Vagina (tissue), 2 donors: ENCODE results near the gene URM1. TPM values are rescaled to one million over a fixed set of nuclear protein-coding genes. Genes with fewer than 3 reads are reported as not detected.
A peak's percentile ranks its signal among the peaks of the same experiment; 100 is the strongest.

Source experiments
- DNase-seq, 2 donors: peaks; one replicate each; pipeline ENCODE4 v3.0.0-alpha.2; 2017; ENCODE audit errors: extremely low spot score in 2 of 2
- H3K27ac ChIP-seq: fragments of 200-600 bp; sonication (generic); one replicate; pipeline ENCODE4 v1.5.1; 2019
- H3K27me3 ChIP-seq: fragments of 200-600 bp; sonication (generic); one replicate; pipeline ENCODE4 v1.5.1; 2019
- H3K36me3 ChIP-seq, 2 donors: fragments of 200-600 bp; sonication (generic); one replicate each; pipeline ENCODE4 v1.5.1; 2017 to 2019
- H3K4me1 ChIP-seq: fragments of 200-600 bp; sonication (generic); one replicate; pipeline ENCODE4 v1.5.1; 2019
- H3K4me3 ChIP-seq, 2 donors: fragments of 200-600 bp; sonication (generic); 1 replicate in 1 of 2; 2 replicates in 1 of 2; pipeline ENCODE4 v1.5.1; 2016 to 2019
- H3K9me3 ChIP-seq: fragments of 200-600 bp; sonication (generic); one replicate; pipeline ENCODE4 v1.5.1; 2019
- POLR2A ChIP-seq, 2 donors: fragments of 450-650 bp; IDR thresholded peaks; one replicate each; pipeline ENCODE4 v1.6.1; 2017; ENCODE audit warnings: antibody characterized with exemption in 2 of 2, mild to moderate bottlenecking in 2 of 2, moderate library complexity in 2 of 2
- POLR2AphosphoS5 ChIP-seq, 2 donors: sonication (generic); formaldehyde crosslinking; IDR thresholded peaks; one replicate each; pipeline ENCODE4 v1.9.0; 2017; ENCODE audit warnings: antibody characterized with exemption in 2 of 2, mild to moderate bottlenecking in 2 of 2, low read depth in 1 of 2; ENCODE audit not compliant: insufficient read depth in 1 of 2
- intact Hi-C: fragments of 100-400 bp; cut with DNase I; formaldehyde crosslinking; loops from one replicate; pipeline ENCODE4 v1.15.1; 2023
- total RNA-seq: library from RNA; depleted of rRNA; stranded (reverse); fragments of >200 nt; gene quantifications from one replicate; pipeline ENCODE4 v1.2.3, GENCODE V29; 2016
- TF ChIP-seq, protein P1 (sequence below), 3 experiments: fragments of 450-650 bp in 2 of 3; fragments of 200-600 bp in 1 of 3; sonication (generic) in 1 of 3; IDR thresholded peaks; one replicate each; pipeline ENCODE4 v1.5.1; 2017 to 2019; ENCODE audit warnings: antibody characterized with exemption in 3 of 3, mild to moderate bottlenecking in 2 of 3, moderate library complexity in 2 of 3

Gene URM1
- total RNA-seq, 1 donor from 2014 or later = 15.2 TPM

DNA sequence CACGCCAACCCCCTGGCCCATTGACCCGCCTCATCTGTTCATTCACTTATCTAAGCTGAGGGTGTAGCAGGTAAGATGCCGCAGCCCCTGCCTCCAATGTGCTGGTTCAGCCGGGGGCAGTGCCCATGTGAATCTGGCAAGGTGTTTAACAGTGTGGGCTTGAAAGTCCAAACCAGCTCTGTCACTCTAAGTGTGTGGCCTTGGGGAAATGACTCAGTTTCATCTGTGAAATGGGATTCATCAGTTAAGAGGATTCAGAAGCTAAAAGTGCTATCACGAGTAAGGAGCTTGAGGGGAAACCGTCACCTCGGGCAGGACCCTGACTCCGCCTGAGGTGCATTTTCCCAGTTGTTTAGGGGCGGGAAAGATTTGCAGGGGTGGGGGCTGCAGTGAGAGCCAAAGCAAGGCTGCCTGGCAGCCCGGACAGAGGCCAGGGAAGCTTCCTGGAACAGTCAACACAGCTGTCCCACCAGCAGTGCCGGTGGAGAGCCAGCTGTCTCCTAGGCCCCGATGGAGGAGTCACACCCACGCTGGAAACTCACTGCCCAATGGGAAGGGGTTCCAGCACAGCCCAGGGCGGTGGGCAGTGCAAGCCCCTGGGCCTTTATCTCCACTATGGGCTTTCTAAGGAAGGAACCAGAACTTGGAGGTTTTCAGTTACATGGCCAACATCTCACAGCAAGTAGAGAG lies 9.7 kb upstream of the URM1 start:
- DNase-seq = no peak
- Histone ChIP-seq H3K9me3 (no peaks in the 10 kb centered on the region), H3K27ac (peak overlapping the region; percentile 75), H3K4me3 (peak overlapping the region; percentile 36 to 41), H3K27me3 (no peaks in the 10 kb centered on the region), H3K36me3 (peaks cover 0 to 7% of the 10 kb centered on the region in 2 donors), H3K4me1 (peaks cover 33% of the 10 kb centered on the region)
- intact Hi-C loops = loop anchor here (10.0 kb wide), 1 partner anchor 53 kb away; no protein-coding TSS in a partner anchor
- TF ChIP-seq, protein P1, sequence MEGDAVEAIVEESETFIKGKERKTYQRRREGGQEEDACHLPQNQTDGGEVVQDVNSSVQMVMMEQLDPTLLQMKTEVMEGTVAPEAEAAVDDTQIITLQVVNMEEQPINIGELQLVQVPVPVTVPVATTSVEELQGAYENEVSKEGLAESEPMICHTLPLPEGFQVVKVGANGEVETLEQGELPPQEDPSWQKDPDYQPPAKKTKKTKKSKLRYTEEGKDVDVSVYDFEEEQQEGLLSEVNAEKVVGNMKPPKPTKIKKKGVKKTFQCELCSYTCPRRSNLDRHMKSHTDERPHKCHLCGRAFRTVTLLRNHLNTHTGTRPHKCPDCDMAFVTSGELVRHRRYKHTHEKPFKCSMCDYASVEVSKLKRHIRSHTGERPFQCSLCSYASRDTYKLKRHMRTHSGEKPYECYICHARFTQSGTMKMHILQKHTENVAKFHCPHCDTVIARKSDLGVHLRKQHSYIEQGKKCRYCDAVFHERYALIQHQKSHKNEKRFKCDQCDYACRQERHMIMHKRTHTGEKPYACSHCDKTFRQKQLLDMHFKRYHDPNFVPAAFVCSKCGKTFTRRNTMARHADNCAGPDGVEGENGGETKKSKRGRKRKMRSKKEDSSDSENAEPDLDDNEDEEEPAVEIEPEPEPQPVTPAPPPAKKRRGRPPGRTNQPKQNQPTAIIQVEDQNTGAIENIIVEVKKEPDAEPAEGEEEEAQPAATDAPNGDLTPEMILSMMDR (IDR thresholded peaks at IDR 0.05) = no peak
- TF ChIP-seq POLR2AphosphoS5 (IDR thresholded peaks at IDR 0.05; ENCODE audit: insufficient read depth in 1 of 2, low read depth in 1 of 2) (no peak), POLR2A (IDR thresholded peaks at IDR 0.05) (no peak)

DNA sequence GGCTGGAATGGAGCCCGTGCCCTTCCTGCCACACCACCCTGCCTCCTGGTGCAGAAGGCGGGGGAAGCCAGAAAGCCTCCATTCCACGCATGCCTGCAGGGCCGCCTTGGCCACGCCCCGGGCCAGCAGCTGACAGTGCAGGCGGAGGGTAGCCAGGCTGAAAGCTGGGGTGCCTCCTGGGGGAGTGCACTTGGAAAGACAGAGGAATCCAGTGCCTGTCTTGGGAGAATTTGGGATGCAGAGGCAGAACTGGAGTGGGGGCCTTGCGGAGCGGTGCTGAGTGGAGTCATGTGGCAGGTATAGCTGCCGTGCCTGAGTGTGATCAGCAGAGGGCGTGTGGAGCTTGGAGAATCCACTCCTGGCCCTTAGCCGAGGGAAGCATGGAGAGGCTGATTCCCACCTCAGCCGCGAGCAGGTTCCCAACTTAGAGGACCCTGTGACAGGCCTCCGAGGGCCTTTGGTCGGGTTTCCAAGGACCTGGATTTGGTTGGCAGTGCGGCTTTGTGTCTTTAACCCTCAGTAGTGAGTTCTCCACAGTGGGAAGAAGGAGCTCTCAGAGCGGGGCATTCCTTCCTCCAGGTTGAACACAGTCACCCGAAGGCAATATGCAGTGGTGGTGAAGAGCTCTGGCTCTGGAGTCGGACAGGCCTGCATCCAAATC lies 9.1 kb upstream of the URM1 start:
- intact Hi-C loops = loop anchor here (10.0 kb wide), 1 partner anchor 53 kb away; no protein-coding TSS in a partner anchor
- TF ChIP-seq POLR2AphosphoS5 (IDR thresholded peaks at IDR 0.05; ENCODE audit: insufficient read depth in 1 of 2, low read depth in 1 of 2) = peak; percentile 71 to 73
- no peak for TF ChIP-seq POLR2A (IDR thresholded peaks at IDR 0.05)
- TF ChIP-seq, protein P1 (IDR thresholded peaks at IDR 0.05) = peak; percentile 24 to 82 (median 70)
- Histone ChIP-seq H3K9me3 (no peaks in the 10 kb centered on the region), H3K27ac (peak overlapping the region; percentile 75), H3K4me1 (peaks cover 33% of the 10 kb centered on the region), H3K36me3 (peaks cover 0 to 3% of the 10 kb centered on the region in 2 donors), H3K4me3 (peak overlapping the region; percentile 36 to 41), H3K27me3 (no peaks in the 10 kb centered on the region)
- DNase-seq = no peak

DNA sequence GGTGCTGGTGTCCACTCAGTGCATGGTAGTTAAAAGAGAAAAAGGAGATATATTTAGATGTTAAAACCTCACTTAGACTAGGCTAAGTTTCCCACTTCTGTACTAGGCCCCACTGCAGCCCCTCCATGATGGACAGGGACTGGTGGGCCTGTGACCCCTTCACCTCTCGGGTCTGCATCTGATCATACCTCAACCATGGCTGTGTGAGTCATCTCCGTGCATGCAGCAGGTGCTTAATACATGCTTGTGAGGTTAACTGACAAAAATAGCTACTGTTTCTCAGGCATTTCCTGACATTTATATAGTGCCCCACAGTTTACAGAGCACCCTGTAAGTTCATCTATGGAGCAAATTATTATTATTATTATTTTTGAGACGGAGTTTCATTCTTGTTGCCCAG lies 8.4 kb upstream of the URM1 start:
- no peaks in the 10 kb centered on the region for H3K27me3 ChIP-seq
- H3K36me3 ChIP-seq = no peaks in the 10 kb centered on the region
- H3K4me1 ChIP-seq = peaks cover 33% of the 10 kb centered on the region
- peak overlapping the region; percentile 75 for H3K27ac ChIP-seq
- DNase-seq = no peak
- TF ChIP-seq POLR2AphosphoS5 (IDR thresholded peaks at IDR 0.05; ENCODE audit: insufficient read depth in 1 of 2, low read depth in 1 of 2) (no peak), POLR2A (IDR thresholded peaks at IDR 0.05) (no peak)
- TF ChIP-seq, protein P1 (IDR thresholded peaks at IDR 0.05) = no peak
- H3K9me3 ChIP-seq = no peaks in the 10 kb centered on the region
- intact Hi-C loops = loop anchor here (10.0 kb wide), 1 partner anchor 52 kb away; no protein-coding TSS in a partner anchor
- H3K4me3 ChIP-seq = no peak overlapping the region

DNA sequence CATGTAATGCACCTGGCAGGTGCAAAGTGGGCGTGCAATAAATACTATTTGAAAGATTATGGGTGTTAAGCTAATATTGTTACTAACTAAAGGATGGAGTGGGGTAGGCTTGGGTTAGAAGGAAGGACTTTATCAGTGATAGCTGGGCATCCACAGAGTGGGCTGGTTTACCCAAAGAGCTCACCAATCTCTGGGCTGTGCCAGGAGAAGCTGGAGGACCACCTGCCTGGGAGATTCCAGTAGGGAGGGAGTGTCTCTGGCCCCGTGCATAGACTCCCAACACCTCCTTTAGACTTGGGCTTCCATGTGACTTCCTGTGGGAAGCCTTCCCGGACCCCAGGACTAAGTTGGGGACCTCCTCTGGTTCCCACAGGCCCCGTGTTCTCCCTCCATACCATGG lies 5.6 kb upstream of the URM1 start:
- Histone ChIP-seq H3K27ac (peak overlapping the region; percentile 71), H3K9me3 (no peaks in the 10 kb centered on the region), H3K4me3 (peak overlapping the region; percentile 33 to 45), H3K4me1 (peaks cover 43% of the 10 kb centered on the region), H3K27me3 (no peaks in the 10 kb centered on the region), H3K36me3 (no peaks in the 10 kb centered on the region)
- TF ChIP-seq POLR2A (IDR thresholded peaks at IDR 0.05) (no peak), POLR2AphosphoS5 (IDR thresholded peaks at IDR 0.05; ENCODE audit: insufficient read depth in 1 of 2, low read depth in 1 of 2) (no peak)
- TF ChIP-seq, protein P1 (IDR thresholded peaks at IDR 0.05) = no peak
- no peak for DNase-seq
- intact Hi-C loops = loop anchor here (10.0 kb wide), 1 partner anchor 49 kb away; no protein-coding TSS in a partner anchor
